ENCODE data around the gene TARDBP.
"Not testable (repeated sequence)": the region's sequence is repeated elsewhere in the genome, so short reads cannot be mapped to it uniquely, and the experiment has no call there.

DNA sequence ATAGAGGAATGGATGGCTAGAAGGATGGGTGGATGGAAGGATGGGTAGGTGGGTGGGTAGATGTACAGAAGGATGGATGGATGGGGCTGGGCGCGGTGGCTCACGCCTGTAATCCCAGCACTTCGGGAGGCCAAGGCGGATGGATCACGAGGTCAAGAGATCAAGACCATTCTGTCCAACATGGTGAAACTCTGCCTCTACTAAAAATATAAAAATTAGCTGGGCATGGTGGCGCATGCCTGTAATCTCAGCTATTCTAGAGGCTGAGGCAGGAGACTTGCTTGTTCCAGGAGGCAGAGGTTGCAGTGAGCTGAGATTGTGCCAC lies 27.6 kb downstream of the TARDBP start:
- not testable (repeated sequence) for TF ChIP-seq CTCF (IDR thresholded peaks at IDR 0.05; ENCODE audit: poor library complexity); EZH2 (IDR thresholded peaks at IDR 0.05; ENCODE audit: borderline replicate concordance); EZH2phosphoT487 (IDR thresholded peaks at IDR 0.05; ENCODE audit: low read depth, severe bottlenecking, unreplicated experiment)

Data from hepatocyte (in vitro differentiated cells).